Hippocampal formation (tissue), 2 donors: ENCODE data around the gene CEACAM3.
"Not testable (repeated sequence)": the region's sequence is repeated elsewhere in the genome, so short reads cannot be mapped to it uniquely, and the experiment has no call there.

Experiments
- DNase-seq, 2 donors: peaks; one replicate each; lab custom pipeline; 2025; lab: John Stamatoyannopoulos, UW

Gene CEACAM3

DNA sequence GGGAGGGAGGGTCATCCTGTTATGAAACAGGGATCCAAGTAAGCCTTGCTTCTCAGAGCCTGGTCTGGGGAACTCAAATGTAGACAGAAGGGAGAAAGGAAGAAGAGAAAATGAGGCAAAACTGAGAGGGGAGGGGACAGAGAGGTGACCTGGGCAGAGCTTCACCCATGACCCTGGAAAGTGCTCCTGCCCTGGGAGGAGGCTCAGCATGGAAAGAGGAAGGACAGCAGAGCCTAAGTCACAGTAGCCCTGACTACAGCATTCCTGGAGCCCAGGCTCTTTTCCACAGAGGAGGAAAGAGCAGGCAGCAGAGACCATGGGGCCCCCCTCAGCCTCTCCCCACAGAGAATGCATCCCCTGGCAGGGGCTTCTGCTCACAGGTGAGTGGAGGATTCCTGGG lies at the start of gene CEACAM3:
Gene CEACAM3, plus strand, starts transcription at position 226 of the 400 bp plus-strand sequence. Its CDS starts 91 bp downstream, at position 317.
- DNase-seq = no peak

DNA sequence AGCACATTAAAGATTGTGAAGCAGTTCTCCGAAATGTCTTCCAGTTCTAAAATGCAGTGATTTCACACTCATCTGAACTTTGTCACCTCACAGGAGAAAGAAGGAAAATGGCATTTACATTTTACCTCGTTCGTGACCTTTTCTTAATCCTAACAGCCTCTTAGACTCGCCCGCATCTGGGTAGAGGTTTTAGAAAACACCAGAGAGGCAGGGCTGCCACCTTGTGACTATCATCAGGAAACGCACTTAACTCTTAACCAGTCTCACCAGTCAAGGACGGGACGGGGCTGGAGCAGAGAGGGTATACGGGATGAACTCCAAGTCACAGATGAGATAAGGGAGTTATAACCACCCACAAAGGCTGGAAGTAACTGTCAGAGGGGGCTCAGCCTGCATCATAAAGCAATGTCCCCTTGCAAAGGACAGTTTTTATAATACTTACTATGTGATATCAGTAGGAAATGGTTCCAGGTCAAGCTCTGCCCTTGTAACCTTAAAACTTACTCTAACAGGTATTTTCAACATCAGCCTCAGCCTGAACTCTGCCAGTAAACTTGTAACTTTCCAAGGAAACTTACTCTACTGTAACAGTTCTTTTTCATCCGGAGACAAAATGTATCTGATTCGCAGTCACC lies 49.7 kb upstream of the CEACAM3 start:
- DNase-seq = peak in 1 of 2 donors; percentile 9

DNA sequence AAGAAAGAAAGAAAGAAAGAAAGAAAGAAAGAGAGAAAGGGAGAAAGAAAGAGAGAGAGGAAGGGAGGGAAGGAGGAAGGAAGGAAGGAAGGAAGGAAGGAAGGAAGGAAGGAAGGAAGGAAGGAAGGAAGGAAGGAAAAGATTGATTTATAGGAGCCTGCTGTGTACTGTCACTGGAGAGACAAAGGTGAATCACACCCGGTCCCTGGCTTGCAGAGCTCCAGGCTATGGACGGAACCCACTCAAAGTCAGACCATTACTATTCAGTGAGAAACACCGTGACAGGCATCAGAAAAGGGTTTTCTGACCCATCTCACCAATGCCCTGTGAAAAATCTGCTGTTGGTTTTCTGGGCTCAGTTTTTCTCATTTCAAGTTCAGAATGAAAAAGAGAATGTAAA lies 48.4 kb upstream of the CEACAM3 start:
- no peak for DNase-seq

DNA sequence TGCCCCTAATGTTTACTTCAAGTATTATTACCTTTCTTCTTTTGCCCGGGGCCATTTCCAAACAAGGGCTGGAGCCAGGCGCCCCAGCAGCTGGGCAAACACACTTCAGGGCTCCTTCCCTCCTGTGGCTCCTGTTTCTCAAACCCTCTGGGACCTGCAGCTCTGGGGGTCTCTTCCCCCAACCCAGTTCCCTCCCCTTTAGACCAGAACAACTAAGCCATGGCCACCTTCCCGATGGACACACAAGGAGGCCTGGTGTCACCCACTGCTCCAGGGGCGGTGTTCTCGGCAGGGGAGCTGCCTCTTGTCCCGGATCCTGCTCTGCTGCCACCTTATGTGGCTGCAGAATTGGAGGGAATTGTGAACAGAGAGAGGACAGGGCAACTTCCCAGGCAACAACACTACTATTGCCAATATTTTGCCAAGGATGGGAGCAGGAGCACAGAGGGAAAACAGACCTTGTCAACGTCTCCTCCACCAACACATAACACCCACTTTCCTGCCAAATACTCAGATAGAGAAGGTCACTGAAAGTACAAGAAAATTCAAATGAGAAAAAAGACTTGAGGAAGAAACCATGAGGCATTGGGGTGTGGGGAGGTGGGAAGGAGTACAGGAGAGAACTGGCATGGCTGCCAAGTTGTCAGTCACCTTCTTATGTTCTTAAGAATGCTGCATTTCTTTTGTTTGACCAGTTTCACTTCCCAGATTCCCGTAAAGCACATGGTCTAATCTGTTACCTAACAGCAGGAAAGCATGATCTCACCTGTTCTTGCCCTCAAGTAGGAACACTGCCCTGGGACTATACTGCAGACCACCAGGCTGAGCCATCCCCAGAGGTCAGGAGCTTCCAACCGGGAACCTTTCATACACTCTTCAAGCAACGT lies 45.9 kb upstream of the CEACAM3 start:
- DNase-seq = not testable (repeated sequence)

DNA sequence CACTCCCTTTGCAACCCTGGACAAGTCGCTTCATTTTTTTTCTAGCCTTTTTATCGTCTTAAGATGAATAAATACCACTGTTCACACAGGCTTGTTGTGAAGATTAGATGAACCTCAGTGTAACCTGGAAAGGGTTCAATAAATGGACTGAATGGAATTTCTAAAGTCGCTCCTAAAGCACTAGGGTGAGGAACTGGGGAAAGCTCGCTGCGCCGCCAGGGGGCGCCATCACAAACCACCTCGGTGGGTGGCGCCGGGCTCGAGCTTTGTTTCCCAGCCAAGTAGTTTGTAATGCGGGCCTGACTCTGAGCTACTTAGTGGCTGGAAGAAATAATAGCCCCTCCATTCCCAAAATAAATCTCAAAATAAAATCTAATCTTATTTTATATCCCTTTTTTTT lies 43.2 kb upstream of the CEACAM3 start:
- no peak for DNase-seq

DNA sequence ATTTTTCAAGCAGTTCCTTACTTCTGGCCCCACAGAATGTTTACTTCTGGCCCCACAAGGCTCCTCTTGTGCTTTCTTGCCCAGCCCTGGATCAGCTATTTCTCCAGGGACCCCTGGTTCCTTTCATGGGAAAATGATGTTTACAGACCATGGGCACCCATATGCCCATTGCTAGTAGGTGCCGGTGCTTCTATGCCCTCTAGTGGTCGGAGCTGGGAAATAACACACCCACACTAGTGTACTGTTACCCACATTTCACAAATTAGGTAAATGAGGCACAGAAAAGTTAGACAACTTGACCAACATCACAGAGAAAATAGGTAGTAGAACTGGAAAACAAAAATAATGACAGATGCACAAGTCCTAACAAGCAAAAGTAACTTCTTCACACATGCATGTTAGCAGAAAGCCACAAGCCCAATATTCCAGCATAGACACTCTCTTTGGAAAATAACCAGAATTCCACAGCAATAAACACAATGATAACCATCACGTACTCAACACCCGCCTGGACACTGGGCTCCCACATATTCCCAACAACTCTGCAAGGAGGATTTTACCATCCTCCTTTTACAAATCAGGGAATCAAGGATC lies 42.4 kb upstream of the CEACAM3 start:
- DNase-seq = peak; percentile 0 to 8

DNA sequence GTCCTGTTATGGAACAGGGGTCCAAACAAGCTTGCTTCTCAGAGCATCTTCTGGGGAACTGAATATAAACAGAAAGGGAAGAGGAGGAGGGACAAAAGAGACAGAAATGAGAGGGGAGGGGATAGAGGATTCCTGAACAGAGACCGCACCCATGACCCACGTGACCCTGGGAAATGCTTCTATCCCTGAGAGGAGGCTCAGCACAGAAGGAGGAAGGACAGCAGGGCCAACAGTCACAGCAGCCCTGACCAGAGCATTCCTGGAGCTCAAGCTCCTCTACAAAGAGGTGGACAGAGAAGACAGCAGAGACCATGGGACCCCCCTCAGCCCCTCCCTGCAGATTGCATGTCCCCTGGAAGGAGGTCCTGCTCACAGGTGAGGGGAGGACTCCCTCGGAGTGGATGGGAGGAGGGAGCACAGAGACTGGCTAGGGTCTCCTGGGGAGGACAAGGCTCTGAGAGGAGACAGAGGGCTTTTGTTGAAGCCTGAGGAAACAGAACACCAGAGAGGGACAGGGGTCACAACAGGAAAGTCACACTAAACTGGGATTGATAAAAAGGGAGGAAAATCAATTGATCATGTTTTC lies 41.0 kb upstream of the CEACAM3 start, which contains the start of gene CEACAM6:
Gene CEACAM6, plus strand, starts transcription at position 203 of the 586 bp plus-strand sequence. Its CDS starts 109 bp downstream, at position 312.
- no peak for DNase-seq

DNA sequence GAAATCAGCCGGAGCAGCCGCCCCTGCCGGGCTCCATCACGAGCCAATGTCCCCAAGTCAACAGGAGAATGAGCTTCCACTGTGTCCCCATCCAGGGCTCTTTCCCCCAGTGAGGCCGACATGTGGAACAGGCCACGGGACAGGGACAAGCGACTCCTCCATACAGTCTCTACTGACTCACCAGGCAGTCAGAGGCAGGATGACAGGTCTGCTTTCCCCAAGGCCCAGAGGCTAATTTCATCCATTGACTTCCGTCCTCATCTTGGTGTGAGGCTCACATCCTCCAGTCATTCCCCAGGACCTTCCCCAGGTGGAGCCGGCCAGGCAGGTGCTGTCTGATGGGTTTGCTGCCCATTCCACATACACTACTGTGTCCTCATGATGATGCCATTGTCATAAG lies 37.5 kb upstream of the CEACAM3 start:
- DNase-seq = no peak

DNA sequence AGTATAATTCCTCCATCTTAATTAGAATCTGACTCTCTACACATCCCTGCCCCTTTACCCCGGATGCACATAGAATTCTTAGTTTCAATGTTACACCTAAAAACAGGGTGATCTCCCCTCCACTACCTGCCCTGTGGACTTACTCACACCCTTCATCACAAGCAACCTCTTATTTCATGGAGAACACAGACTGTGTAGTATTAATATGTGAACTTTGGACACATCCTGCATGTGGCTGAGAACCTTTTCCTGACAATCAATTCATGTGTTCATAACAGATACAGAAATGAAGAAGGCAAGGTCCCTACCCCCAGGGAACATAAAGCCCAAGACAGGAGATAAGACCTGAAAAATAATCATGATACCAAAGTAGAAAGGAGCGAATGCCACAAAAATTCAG lies 29.3 kb upstream of the CEACAM3 start:
- DNase-seq = no peak

DNA sequence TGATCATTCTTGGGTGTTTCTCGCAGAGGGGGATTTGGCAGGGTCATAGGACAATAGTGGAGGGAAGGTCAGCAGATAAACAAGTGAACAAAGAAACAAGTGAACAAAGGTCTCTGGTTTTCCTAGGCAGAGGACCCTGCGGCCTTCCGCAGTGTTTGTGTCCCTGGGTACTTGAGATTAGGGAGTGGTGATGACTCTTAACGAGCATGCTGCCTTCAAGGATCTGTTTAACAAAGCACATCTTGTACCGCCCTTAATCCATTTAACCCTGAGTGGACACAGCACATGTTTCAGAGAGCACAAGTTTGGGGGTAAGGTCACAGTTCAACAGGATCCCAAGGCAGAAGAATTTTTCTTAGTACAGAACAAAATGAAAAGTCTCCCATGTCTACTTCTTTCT lies 28.3 kb upstream of the CEACAM3 start:
- not testable (repeated sequence) for DNase-seq

DNA sequence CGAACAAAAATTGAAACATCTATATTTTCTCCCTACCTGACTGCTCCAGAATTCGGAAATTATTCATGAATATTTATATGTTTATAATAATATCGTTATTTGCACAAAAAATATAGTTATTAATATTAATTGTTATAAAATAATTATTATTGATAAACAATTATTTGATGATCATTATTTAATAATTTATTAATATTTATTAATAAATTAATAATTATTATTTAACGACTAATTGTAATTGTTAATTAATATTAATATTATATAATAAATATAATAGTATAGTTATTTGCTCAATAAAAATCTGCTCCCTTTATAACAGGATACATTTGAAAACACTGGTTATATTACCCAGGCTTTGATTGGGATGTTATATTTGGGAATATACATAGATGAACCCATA lies 26.8 kb upstream of the CEACAM3 start:
- no peak for DNase-seq

DNA sequence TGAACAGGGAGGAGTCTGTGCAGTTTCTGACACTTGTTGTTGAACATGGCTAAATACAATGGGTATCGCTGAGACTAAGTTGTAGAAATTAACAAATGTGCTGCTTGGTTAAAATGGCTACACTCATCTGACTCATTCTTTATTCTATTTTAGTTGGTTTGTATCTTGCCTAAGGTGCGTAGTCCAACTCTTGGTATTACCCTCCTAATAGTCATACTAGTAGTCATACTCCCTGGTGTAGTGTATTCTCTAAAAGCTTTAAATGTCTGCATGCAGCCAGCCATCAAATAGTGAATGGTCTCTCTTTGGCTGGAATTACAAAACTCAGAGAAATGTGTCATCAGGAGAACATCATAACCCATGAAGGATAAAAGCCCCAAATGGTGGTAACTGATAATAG lies 25.0 kb upstream of the CEACAM3 start:
- no peak for DNase-seq

DNA sequence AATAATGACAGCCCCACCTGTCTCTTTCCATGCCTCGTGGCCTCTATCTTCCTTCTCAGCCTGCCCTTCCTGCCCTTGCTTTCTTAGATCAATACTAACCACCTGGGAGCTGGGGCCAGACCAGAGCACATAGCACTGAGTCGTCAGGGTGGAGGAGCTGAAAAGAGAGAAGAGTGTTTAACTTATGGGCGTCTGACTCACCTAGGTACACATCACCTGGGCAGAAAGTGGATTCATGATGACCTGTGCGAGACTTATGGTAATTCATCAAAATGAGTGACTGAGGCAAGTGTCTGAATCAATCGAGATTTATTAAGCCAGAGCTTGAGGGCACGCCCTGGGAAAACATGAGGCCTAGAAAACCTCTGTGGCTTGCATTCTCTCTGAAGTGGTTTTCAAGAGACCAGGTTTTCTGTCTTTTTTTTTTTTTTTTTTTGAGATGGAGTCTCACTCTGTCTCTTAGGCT lies 21.8 kb upstream of the CEACAM3 start:
- DNase-seq = no peak

DNA sequence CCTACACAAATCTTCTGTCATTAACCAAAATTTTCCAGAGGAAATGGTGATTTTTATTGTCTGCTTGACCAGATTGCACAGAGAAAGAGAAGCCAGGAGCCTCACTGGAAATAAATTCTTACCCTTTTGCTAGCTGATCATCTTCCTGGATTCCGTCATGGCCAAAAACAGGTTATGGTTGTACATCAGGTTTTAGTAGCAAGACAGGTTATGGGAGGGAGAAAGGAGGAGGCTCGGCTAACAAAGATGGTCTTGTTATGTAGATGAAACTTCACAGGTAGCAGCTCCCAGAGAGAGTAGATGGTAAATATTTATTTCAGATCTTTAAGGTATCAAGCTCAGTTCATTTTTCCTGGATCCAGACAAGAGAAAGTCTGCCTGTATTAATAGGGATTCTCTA lies 19.7 kb upstream of the CEACAM3 start:
- DNase-seq = no peak

DNA sequence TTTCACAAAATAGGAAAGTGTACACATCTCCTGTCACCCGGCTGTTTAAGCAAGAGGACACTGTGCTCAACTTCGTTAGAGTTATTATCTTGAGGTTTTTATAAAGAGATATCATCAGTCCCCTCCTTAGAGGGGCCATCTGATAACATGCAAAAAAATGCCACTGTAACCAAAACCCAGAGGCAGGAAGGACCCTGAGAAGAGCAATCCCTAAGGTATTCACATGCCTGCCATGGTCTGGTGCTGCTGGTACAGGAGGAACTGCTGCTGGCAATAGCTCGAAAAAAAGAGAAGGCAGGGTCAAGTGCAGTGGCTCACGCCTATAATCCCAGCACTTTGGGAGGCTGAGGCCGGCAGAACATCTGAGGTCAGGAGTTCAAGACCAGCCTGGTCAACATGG lies 12.8 kb upstream of the CEACAM3 start:
- DNase-seq = no peak

DNA sequence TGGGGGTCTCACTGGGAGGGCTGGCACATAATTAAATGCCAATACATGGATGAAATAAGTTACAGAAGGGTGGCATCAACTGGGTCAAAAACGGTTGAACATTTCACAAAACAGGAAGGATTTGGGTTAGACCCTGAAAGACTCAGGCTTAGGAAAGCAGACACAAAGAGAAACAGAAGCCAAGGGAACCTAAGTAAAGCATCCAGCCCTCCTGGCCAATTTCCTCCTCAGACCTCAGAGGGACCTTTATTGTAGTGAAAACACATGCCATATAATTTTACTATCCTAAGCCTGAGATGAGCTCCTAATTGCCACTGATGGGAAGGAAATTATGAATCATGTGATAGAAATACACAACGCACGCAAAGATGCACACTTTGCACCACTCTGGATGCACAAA lies 12.1 kb upstream of the CEACAM3 start:
- DNase-seq = no peak

DNA sequence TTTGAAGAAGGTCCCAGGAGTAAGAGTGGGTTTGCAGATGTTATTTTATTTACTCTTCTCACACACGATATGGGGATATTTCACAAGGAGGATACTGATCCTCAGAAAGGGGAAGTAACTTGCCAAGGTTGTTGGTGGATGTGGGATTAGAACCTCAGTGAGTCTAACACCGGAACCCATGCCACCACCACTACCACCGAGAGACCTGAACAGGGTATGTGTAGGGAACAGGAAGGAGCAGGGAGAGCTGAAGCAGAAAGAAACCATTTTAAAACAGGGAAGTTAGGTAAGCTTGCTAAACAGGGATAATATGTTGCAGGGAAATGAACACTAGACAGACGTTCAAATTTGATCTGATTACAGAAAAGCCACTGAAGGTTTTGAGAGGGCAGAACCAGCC lies 11.6 kb upstream of the CEACAM3 start:
- DNase-seq = no peak

DNA sequence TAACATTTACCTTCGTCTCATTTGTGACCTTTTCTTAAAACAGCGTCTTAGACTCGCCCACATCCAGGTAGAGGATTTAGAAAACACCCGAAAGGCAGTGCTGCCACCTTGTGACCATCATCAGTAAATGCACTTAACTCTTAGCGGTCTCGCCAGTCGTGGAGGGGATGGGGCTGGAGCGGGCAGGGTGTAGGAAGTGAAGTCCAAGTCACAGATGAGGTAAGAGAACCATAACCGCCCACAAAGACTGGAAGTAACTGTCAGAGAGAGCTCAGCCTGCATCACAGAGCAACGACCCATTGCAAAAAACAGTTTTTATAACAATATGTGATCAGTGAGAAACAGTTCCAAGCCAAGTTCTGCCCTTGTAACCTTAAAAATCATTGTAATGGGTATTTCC lies 10.7 kb upstream of the CEACAM3 start:
- no peak for DNase-seq

DNA sequence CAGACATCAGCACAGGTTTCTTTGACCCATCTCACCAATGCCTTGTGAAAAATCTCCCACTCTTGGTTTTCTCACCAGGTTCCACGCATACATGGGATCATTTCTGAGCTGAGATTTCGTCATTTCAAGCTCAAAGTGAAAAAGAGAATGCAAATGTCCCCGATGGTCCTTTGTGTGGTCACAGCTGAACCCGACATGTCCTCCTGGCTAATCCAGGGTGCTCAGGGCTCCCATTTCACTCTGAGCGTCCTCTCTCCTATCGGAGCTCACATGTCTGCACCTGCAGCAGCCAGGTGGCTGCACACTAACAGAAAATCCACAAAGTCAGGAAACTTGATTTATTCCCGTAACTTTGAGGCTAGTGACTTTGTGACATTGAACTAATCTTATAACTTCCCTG lies 9.3 kb upstream of the CEACAM3 start:
- no peak for DNase-seq

DNA sequence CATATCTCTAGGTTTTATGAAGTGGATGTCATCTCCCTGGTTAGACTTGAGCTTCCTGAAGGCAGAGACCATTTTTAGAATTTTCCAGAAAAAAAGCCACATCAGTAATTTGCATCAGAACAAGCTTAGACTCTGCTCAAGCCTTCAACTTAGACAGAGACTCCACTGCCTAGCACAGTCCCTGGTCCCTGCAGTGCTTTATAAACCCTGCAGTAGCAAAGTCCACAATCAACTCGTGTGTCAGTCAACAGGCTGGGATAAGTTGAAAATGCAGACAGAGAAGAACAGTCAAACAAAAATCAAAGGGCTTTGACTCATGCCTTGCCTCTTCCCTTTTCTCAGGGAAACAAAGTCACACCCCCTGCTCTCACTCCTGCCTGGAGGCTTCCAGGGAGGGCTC lies 7.9 kb upstream of the CEACAM3 start:
- DNase-seq = not testable (repeated sequence)

DNA sequence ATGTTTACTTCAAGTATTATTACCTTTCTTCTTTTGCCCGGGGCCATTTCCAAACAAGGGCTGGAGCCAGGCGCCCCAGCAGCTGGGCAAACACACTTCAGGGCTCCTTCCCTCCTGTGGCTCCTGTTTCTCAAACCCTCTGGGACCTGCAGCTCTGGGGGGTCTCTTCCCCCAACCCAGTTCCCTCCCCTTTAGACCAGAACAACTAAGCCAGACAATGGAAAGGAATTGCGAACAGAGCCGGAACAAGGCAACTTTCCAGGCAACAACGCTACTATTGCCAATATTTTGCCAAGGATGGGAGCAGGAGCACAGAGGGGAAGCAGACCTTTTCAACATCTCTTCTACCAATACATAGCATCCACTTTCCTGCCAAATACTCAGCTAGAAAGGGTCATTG lies 7.3 kb upstream of the CEACAM3 start:
- DNase-seq = not testable (repeated sequence)
